ENCODE results near the gene QRICH2.
"Not testable (repeated sequence)": the region's sequence is repeated elsewhere in the genome, so short reads cannot be mapped to it uniquely, and the experiment has no call there.

Gene QRICH2

DNA sequence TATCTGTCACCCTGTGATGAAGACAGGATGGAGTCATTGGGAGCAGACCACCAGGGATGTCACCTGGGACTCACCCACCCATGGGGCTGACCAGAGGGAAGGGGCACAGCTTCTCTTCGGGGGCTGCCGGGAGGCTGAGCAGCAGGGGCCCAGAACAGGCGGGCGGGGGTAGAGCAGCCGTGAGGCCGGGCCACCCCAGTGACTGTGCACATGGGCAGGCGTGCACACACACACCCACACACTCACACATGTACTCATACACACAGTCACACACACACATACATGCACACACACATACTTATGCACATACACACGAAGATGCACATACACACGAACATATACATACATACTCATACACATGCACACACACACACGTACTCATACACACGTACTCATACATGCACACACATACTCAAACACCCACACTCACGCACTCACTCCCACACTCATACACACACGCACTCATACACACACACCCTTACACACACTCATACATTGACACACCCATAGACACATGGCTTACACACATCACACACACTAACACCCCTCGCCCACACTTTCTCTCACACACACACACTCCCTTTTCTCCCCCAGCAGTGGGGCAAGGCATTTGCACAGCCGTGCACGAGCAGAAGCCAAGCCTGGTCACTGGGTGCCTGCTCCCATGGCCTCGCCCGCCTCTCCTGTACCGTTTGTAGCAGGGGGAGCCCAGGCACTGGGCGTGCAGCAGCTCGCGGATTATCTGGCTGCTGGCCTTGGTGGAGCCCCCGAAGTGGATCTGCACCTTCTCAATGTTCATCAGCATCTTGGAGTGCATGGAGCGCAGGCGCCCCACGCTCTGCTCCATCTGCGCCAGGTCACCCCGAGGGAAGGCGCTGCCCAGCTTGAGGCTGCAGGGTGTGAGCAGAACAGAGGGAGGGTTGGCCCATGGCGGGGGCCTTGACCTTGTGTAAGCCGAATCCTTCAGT is 30.5 kb downstream of the QRICH2 start:
- DNase-seq: no peak

DNA sequence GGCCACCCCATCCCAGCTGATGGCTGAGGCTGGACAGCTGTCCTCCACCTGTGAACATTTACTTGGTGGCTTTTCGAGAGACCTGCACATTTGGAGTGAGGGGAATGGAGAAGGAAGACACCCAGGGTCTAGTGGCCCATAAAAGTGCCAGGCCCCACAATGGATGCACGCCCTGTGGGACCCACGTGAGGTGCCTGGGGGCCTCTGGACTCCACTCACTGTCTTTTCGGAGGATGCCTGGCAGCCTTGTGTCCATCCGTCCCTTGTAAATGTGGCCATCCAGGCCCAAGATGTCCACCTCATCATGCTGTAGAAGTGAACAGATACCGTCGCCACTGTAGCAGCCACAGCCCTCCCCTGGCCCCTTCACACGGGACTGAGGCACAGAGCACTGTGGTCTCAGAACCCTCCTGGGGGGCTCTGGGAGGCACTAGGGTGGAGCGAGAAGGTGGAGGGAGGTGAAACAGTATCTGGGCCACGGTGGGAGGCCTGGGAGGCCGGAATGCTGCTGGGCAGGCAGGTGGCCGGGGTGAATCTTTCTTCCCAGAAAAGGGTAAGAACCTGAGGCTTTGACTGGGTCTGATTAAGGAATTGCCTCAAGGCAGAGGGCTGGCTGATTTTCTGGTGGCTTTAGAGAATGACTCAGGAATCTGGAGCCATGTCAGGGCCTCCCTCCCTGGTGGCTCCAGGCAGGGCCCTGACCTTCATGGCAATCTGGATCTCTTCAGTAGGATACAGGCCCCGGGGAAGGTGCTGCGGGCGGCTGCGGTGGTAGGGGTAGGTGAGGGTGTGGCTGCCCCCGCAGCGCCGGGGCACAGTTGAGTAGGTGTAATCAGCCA is 31.4 kb downstream of the QRICH2 start:
- no peak for DNase-seq

DNA sequence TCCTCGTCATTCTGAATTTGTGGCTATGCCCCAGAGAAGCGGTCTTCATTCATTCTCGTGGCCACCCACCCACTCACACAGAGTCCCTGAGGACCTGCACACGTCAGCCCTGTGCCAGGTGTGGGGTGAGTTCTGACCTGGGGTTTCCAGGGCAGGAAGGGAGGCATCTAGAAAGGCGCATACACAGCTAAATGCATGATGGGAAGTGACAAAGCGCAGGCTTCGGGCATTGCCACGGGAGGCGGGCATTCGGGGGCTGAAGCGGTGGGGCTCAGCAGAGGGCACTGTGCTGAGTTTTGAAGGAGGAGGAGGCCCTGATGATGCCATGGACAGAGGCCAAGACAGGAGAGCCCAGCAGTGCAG is 32.0 kb downstream of the QRICH2 start:
- no peak for DNase-seq

DNA sequence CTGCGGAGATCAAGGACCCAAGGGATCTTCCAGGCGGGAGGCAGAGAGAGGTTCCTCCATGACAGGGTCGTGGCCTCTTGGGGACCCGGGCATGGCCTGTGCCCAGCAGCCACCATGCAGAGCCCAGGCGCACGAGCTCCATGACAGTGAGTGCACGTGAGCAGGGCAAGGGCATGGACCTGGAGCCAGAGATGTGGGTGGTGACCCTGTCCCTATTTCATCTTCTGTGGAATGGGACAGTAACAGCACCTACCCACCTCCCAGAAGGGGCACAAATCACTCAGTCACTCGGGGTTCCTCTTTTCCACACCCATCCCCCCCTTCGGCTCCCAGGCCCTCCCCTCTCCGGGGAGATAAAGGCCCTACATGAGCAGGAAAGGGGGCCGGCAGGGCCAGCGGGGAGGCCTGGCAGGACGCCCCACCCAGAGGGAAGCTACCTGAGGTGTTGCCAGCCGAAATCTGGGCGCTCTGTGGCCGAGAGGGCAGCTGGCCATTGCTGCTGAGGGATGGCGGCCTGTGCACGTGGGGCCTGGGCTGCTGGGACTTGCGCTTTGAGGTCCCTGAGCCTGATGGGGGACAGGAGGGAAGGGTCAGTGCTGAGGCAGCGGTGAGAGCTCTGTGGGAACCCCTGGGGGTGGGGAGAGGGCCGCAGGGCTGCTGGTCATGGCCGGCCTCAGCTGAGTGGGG is 32.6 kb downstream of the QRICH2 start:
- no peak for DNase-seq

DNA sequence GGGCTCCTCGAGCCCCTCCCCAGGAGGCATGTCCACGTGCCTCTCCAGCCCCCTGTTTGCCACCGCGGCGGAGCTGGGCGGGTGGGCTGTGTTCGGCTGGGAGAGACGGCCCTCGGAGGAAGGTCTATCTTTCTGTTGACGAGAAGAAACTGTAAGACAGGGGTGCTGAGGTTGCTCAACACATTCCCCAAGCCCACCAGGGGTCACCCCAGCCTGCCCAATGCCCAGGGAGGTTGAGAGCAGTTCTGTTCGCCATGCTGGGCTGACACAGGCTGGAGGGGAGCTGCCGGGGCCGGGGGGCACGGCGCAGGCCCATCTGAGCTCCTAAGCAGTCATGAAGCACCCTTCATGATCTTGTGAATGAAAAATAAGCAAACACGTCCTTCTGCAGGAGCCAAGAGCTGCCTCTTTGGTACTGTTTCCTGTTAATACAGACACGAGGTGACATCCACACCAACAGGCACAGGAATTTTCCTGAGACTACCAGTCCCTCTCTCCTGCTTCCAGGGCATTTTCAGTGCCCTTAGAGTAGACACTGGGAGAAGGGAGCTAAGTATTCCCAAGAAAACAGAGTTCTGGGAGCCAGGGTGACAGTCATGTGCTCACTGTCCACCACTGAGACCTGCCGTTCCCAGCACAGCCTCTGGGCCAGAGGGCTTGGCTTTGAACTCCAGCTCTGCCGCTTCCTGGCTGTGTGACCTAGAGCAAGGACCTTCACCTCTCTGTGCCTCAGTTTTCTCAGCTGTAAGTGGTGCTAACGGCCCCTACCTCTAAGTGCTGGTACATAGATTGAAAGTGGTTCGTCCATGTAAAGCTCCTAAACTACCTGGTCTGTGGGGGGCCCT is 33.7 kb downstream of the QRICH2 start:
- DNase-seq: no peak

DNA sequence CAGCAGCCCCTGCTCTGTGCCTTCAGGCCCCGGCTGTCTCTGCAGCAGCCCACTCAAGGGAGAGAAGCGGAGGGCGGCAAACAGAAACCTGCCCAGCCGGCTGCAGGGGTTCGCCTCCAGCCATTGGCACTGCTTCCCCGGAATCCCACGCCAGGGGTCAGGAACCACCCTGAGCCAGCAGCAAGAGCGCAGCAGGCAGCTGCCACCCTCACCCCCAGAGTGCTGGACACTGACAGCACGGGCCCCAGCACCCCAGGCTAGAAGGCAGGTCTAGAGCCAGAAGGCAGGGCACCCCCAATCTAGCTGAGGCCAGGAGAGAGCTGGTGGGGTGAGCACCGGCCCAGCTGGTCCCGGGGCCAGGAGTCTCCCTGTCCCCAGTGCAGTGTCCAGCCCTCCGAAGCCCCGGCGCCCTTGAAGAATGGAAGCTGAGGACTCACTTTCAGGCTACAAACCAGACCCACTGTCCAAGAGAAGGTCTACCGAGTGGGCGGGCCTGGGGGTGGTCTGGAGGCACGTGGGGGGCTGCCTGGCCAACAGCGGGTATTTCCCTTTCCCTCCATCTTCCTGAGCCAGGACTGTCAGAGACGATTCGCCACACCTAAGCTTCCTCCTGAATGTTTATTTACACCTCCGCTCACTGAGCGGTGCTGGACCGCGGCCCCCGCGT is 34.5 kb downstream of the QRICH2 start:
- no peak for DNase-seq

DNA sequence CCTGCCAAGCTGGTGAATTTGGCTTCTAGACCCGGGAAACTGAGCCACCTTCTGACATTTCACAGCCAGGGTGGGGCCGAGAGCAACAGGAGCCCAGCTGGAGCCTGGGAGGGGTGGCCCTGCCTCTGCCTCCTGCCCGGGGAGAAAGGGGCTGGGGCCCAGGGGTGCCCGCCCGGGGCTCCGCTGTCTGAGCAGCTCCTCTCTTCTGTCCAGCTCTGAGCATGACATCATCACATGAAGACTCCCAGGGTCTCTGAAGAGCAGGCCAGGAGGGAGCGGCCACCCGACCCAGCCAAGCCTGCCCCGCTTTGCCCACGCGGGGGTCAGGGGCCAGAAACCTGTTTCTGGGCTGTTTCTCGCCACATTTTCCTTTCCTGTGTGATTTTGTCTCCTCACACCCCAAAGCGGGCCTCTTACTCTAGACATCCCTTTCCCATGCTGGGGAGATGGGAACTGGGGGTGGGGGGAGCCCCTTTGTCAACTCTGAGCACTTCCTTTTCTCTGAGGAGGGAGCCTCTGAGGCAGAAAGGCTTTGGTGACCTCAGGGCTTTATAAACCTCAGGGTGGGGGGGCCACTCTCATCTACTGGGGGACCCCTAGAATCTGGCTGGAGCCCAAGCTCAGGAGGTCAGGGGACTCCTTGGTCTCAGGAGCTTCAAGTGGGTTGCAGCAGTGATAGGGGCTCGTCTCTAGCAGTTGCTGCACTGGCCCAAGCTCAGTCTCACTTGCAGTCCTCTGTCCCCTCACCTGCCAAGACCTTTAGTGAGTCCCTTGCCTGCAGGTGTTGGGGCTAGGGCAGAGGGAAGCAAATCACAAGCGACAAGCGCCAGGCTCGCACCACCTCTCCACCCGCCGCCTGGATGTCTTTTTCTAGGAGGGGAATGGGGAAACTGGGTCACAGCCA is 35.3 kb downstream of the QRICH2 start:
- no peak for DNase-seq

DNA sequence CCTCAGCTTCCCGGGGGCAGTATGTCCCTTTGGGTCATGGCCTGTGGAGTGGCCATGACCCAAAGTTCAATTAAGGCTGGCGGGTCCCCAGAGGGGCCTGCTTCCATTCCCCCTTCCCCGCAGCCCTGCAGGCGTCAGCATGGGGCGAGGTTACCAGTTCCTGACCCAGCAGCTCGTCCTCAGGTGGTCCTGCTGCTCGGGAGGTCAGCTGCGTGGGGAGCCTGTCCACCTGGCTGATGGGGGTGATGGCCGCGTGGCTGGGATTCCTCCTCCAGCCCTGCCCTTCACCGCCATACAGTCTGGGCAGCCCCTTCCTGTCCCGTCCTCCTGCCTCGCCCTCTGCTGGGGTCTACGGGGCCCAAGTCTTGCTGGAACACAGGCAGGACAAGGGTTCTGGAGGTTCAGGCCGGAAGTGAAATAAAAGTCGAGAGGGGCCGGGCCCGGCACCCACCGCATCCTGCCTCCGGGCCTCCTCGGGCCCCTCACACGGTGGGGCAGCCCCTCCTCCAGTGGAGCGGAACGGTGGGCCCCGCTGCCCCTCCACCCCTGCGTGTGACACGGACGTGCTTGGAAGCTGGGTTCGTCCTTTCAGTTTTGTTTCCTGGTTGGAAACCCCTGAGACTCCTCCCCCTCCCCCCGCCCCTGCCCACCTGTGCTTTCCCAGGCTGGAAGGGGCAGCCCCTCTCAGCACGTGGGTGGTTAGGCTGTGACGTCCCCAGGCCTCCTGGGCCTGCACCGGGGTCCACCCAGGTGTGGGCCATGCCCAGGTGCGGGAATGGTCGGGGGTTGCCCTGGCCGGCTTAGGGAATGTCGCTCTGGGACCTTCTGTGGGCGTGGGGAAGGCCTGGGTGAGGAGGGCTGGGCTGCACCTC is 36.2 kb downstream of the QRICH2 start:
- no peak for DNase-seq

DNA sequence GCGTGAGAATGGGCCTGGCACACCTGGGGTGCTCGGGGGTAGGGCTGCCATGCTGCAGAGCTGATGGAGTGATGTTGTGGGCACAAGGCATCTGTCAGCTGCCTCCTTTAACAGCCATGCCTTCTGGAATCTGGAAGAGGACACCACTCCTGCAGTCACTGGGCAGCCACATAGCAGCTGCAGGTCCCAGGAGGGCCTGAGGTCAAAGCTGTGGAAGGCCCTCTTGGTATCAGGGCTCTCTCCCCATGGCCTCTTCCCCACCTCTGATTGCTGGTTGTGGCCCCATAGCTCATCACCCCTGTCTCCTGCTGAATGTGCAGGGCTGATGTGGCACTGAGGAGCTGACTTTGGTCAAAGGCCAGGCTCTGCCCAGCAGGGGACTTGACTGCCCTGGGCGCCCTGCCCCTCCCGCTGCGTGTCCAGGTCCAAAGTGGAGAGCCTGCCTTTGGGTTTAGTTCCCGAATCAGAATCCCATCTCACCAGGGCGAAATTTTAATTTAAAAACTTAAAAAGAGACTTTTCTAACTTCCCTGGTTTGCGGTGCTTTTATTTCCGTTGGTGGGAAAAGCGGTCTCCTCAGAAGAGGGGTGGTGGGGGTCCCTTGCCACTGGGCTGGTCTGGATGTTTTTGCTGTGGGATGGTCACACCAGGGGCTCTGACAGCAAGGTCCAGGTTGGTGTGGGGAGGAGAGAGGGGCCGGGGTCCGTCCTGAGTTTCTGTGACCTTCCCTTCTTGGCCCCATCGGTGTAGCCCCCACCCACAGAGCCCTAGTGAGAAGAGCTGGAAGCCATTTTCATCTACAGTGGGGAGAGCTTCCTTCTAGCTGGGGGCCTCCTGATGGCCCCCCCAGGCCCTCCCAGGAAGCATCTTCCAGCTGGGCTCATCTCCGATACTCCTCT is 37.1 kb downstream of the QRICH2 start:
- DNase-seq: no peak

DNA sequence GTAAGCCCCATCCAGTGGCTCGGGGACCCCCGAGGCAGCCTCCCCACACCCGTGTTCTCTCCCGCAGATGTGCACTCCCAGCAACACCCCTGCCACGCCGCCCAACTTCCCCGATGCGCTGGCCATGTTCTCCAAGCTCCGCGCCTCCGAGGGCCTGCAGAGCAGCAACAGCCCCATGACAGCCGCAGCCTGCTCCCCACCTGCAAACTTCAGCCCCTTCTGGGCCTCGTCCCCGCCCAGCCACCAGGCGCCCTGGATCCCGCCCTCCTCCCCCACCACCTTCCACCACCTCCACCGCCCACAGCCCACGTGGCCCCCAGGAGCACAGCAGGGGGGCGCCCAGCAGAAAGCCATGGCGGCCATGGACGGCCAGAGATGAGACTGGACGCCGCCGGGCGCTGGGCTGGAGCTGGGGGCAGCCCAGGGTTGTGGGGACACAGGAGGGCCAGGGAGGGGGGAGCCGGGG is 37.9 kb downstream of the QRICH2 start:
- DNase-seq: no peak

DNA sequence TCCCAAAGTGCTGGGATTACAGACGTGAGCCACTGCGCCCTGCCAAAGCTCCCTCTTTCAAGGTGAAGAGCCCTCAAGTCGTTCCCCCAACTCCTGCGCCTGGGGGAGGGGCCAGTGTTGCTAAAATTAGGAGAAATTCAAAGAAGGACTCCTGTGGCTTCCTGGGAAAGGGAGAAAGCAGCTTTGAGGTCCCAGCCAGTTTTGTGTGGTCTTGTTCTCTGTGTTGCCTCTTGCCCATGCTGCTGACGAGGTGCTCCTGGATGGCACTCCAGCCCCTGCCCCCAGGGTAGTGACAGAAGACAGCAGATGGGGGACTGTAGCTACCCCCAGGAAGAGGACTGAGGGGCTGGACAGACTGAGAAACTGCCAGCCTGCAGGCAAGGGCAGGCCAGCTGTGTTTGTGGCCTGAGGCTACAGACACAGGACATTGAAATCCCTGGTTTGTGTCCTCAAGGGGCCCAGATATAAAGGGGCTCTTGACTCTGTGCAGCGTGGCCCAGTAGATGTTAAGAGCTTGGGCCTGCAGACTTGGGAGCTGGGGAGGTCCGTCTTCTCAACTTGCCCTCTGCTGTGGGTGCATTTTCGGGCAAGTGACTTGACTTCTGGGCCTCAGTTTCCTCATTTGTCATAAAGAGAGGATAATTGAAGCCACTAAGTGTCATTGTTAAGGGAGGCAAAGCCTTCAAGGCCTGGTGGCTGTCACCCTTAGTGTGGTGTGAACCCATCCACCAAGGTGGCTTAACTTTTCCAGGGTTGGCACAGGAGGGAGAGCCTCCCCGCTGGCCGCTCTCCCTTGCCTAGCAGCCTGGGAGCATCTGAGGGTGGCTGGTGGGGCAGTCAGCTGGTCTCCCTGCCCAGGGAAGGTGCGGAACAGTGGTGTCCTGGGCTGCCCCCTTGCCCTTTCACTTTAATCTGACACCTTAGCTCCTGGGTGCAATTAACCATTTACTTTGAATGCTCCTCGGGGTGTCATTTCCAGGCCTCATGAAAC is 38.8 kb downstream of the QRICH2 start:
- DNase-seq: no peak

DNA sequence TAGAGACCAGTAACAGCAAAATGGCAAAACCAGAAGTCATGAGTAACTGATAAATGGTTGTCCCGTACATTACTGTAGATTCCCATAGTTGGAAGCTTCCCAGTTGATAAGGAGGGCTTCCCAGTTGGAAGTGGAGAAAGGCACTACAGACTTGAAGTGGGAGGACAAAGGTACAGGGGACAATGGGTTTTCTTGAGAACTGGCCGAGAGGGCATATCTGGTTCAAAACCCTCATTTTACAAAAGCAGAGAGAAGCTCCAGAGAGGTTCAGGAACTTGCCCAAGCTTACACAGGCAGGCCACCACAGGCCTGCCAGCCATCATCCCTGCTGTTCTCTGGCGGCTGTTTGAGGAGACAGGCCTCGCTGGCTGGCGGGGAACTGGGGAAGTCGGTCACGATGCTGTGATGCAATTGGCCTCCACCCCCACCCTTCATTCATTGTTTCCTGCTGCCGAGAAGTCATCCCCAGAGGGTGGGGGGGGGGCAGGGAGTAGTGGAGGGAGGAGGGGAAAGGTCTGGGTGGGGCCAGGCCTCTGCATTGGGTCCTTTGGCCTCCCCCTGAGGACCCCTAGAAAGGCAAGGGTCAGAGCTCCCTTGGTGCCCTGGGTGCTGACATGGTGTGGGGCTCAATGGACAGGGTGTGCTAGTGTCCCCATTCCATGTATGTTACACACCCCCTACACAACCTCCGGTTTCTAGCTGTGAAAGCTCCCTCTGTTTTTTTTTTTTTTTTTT is 39.9 kb downstream of the QRICH2 start:
- peak; percentile 67 for DNase-seq

DNA sequence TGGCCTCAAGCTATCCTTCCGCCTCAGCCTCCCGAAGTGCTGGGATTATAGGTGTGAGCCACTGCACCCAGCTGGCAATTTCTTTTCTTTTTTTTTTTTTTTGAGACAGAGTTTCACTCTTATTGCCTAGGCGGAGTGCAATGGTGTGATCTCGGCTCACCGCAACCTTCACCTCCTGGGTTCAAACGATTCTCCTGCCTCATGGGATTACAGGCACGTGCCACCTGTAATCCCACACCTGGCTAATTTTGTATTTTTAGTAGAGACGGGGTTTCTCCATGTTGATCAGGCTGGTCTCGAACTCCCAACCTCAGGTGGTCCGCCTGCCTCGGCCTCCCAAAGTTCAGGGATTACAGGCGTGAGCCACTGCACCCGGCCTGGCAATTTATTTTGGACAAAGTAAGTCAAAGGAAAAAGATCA is 40.5 kb downstream of the QRICH2 start:
- DNase-seq: not testable (repeated sequence)

DNA sequence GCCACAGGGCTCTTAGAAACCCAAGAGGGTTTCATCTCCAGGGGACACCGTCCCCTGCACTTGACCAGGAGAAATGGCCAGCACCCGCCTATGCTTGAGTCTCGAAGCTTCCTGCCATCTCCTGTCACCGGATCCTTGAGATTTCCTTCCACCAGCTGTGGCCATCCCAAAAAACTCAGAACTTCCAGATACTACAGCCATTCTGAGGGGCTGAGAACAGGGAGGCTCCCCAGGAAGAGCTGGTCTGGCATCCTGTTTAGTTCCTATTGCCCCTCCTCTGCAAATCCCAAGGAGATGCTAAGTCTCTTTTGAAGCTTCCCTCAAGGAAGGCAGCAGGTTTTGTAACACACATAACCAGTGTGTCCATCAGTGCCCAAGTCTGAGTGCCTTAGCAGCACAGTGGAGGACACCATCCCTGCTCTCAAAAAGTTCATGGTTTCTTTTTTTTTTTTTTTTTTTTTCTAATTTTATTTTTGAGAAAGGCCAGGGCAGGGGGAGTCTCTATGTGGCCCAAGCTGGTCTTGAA is 41.0 kb downstream of the QRICH2 start:
- DNase-seq: no peak

DNA sequence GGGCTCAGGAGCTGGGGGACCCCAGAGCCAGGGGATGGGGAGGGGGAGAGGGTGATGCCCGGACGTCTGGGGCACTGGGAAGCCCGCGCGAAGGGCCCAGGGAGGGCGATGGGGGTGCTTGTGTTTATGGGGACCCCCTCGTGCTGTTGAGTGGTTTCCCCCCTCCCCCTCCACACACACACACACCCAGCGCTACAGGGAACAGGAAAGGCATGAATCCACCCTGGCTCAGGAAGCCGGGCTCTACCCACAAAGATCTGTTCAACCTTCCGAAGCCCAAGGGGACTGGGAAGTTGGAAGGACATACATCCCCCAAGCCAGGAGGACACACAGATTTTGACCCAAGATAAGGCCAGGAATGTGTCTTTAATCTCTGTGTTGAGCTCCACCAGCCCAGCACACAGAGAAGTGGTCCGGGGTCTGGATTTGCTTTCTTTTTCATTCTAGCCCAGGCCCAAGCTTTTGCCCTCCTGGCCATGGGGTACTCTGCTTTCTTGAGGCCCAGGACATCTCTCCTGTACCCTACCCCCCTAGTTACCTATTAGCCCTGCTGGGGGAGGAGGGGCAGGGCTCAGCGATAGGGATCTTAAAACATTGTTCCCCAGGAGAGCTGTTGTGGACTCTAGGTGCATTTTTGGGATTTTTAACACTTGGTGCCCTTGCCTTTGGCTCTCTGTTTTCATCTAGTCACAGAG is 41.7 kb downstream of the QRICH2 start:
- no peak for DNase-seq
